ENCODE results near the gene UBN1. TPM values are rescaled to one million over a fixed set of nuclear protein-coding genes. Genes with fewer than 3 reads are reported as not detected.

Gene UBN1
- total and polyA plus RNA-seq, 2 of the 13 experiments (the other 11 are each of a cell fraction or from before 2014, with no cell fraction given) = 10.6 to 23.5 TPM

DNA sequence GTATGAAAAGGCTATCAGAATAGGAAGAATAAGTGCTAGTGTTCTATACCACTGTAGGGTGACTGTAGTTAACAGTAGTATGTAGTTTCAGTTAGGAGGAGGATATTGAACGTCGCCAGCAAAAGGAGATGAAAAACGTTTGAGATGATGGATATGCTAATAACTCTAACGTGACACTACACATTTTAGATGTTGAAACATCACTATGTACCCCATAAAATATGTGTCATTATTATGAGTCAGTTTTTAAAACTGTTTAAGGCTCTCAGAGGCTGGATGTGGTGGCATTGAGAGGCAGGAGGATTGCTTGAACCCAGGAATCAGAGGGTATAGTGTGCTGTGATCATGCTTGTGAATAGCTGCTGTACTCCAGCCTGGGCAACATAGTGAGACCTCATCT, 31.8 kb downstream of the UBN1 start:
- 78% methylated on average over 4 of the region's 4 CpGs for WGBS (ENCODE audit: low lambda C conversion rate)
- no peaks in the 10 kb centered on the region for H3K9me3 ChIP-seq (ENCODE audit: low read length)
- no peak overlapping the region for H3K9ac ChIP-seq (ENCODE audit: insufficient read depth, low read depth, low read length)
- ChIA-PET POLR2A (no interaction called here), CTCF (ENCODE audit: low intra/inter-chr PET ratio, low total read pairs) (no interaction called here)
- ATAC-seq (no peak), DNase-seq (ENCODE audit: low spot score) (no peak), FAIRE-seq (no peak)
- peaks cover 46 to 88% of the 10 kb centered on the region in 2 experiments for H3K36me3 ChIP-seq (replicated peaks in 1 of 2; ENCODE audit: control insufficient read depth in 1 of 2, insufficient read depth in 2 of 2, low read length in 2 of 2)
- BruUV-seq (replicated peaks) = no TSS peak
- H3K27me3 ChIP-seq (ENCODE audit: control insufficient read depth in 1 of 2, insufficient read depth in 2 of 2, low read length in 2 of 2) = no peaks in the 10 kb centered on the region
- no peak overlapping the region for H3K4me3 ChIP-seq (replicated peaks in 1 of 3; ENCODE audit: insufficient read depth in 1 of 3, low read depth in 2 of 3, low read length in 3 of 3)
- no peak overlapping the region for H3K27ac ChIP-seq (ENCODE audit: extremely low read length, insufficient read depth, low read length)
- H3K79me2 ChIP-seq (ENCODE audit: insufficient read depth, low read length) = no peaks in the 10 kb centered on the region
- no peak overlapping the region for H2AFZ ChIP-seq (ENCODE audit: low read length)
- peaks cover 10% of the 10 kb centered on the region; the same call in 1 of the 2 replicates for H3K4me1 ChIP-seq (ENCODE audit: insufficient read depth, low read length)
- TF ChIP-seq ZNF546 (CRISPR knock-in tag; conservative IDR thresholded peaks at IDR 0.05) = no peak
- TF ChIP-seq, protein P1, sequence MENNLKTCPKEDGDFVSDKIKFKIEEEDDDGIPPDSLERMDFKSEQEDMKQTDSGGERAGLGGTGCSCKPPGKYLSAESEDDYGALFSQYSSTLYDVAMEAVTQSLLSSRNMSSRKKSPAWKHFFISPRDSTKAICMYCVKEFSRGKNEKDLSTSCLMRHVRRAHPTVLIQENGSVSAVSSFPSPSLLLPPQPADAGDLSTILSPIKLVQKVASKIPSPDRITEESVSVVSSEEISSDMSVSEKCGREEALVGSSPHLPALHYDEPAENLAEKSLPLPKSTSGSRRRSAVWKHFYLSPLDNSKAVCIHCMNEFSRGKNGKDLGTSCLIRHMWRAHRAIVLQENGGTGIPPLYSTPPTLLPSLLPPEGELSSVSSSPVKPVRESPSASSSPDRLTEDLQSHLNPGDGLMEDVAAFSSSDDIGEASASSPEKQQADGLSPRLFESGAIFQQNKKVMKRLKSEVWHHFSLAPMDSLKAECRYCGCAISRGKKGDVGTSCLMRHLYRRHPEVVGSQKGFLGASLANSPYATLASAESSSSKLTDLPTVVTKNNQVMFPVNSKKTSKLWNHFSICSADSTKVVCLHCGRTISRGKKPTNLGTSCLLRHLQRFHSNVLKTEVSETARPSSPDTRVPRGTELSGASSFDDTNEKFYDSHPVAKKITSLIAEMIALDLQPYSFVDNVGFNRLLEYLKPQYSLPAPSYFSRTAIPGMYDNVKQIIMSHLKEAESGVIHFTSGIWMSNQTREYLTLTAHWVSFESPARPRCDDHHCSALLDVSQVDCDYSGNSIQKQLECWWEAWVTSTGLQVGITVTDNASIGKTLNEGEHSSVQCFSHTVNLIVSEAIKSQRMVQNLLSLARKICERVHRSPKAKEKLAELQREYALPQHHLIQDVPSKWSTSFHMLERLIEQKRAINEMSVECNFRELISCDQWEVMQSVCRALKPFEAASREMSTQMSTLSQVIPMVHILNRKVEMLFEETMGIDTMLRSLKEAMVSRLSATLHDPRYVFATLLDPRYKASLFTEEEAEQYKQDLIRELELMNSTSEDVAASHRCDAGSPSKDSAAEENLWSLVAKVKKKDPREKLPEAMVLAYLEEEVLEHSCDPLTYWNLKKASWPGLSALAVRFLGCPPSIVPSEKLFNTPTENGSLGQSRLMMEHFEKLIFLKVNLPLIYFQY (CRISPR knock-in tag; IDR thresholded peaks at IDR 0.05; ENCODE audit: borderline replicate concordance) = no peak
- TF ChIP-seq JUND (CRISPR knock-in tag; IDR thresholded peaks at IDR 0.05) = no peak
- TF ChIP-seq, protein P2, sequence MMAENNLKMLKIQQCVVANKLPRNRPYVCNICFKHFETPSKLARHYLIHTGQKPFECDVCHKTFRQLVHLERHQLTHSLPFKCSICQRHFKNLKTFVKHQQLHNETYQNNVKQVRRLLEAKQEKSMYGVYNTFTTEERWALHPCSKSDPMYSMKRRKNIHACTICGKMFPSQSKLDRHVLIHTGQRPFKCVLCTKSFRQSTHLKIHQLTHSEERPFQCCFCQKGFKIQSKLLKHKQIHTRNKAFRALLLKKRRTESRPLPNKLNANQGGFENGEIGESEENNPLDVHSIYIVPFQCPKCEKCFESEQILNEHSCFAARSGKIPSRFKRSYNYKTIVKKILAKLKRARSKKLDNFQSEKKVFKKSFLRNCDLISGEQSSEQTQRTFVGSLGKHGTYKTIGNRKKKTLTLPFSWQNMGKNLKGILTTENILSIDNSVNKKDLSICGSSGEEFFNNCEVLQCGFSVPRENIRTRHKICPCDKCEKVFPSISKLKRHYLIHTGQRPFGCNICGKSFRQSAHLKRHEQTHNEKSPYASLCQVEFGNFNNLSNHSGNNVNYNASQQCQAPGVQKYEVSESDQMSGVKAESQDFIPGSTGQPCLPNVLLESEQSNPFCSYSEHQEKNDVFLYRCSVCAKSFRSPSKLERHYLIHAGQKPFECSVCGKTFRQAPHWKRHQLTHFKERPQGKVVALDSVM (CRISPR knock-in tag; IDR thresholded peaks at IDR 0.05) = no peak
- TF ChIP-seq, protein P3, sequence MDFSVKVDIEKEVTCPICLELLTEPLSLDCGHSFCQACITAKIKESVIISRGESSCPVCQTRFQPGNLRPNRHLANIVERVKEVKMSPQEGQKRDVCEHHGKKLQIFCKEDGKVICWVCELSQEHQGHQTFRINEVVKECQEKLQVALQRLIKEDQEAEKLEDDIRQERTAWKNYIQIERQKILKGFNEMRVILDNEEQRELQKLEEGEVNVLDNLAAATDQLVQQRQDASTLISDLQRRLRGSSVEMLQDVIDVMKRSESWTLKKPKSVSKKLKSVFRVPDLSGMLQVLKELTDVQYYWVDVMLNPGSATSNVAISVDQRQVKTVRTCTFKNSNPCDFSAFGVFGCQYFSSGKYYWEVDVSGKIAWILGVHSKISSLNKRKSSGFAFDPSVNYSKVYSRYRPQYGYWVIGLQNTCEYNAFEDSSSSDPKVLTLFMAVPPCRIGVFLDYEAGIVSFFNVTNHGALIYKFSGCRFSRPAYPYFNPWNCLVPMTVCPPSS (IDR thresholded peaks at IDR 0.05) = no peak
- no peak for TF ChIP-seq HMGA1 (CRISPR knock-in tag; conservative IDR thresholded peaks at IDR 0.05)
- TF ChIP-seq ZFYVE20 (CRISPR knock-in tag; IDR thresholded peaks at IDR 0.05; ENCODE audit: borderline replicate concordance, low read depth) = no peak
- TF ChIP-seq, protein P4, sequence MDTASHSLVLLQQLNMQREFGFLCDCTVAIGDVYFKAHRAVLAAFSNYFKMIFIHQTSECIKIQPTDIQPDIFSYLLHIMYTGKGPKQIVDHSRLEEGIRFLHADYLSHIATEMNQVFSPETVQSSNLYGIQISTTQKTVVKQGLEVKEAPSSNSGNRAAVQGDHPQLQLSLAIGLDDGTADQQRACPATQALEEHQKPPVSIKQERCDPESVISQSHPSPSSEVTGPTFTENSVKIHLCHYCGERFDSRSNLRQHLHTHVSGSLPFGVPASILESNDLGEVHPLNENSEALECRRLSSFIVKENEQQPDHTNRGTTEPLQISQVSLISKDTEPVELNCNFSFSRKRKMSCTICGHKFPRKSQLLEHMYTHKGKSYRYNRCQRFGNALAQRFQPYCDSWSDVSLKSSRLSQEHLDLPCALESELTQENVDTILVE (CRISPR knock-in tag; IDR thresholded peaks at IDR 0.05) = no peak
- no peak for TF ChIP-seq PHF8 (CRISPR knock-in tag; IDR thresholded peaks at IDR 0.05)
- TF ChIP-seq MEIS1 (CRISPR knock-in tag; IDR thresholded peaks at IDR 0.05; ENCODE audit: borderline replicate concordance) = no peak
- intact Hi-C loops (cut with micrococcal nuclease; ENCODE audit: unreplicated experiment) (no loop called here), in situ Hi-C loops (cut with HindIII; ENCODE audit: extremely low pct_ligation_motif_present, low pct_unique_long_range_greater_than_20kb) (no loop called here)
- H3K4me2 ChIP-seq (ENCODE audit: low read depth, low read length) = no peak overlapping the region
- H4K20me1 ChIP-seq (ENCODE audit: insufficient read depth, low read length) = no peaks in the 10 kb centered on the region; the same call in 1 of the 2 replicates

Measured in HepG2 (cell line).